ENCODE results near the gene CAPNS2. TPM values are rescaled to one million over a fixed set of nuclear protein-coding genes. Genes with fewer than 3 reads are reported as not detected.

Gene CAPNS2
- total RNA-seq, 1 experiment from 2014 or later, result not detected

DNA sequence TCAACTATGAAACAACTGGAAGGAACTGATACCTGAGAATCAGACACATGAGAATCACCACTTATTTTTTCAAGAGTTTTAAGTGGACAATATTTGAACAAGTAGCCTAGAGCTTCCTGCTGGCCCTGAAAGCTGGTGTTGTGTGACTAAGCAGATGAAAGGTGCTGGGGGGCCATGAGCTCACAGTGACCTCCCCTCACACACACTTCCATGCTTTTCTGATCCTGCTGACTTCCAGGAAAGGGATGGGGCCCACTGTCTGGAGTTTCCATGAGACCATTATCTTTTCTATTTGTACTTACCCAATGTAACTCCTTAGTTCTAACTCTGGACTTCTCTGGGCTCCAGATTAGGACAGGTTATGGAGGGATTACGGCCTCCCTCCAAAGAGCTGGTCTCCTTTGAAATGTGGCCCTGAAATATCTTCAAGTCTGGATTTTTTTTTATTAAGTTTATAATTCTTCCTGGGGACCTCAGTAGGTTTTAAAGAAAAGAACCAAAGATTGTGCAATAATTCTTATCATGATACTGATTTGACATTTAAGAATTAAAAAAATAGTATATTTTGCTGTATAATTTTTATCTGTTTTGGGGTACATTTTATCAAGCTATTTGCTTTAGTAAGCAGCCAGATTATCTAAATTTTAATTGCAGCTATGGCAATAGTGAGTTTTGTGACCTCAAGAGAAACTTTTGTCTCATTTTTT is 4.9 kb downstream of the CAPNS2 start:
- Histone ChIP-seq H2BK12ac (ENCODE audit: insufficient read length, low read depth, low read length) (no peak overlapping the region), H3K56ac (ENCODE audit: insufficient read length, low read depth, low read length) (no peak overlapping the region), H3K9me3 (ENCODE audit: control insufficient read depth, low read depth, low read length) (no peaks in the 10 kb centered on the region), H3K27ac (ENCODE audit: insufficient read length, low read depth, low read length) (no peak overlapping the region), H4K8ac (replicated peaks; ENCODE audit: insufficient read length, low read depth, low read length) (no peak overlapping the region), H2BK15ac (ENCODE audit: low read depth, low read length) (no peak overlapping the region), H3K23ac (ENCODE audit: insufficient read length, low read depth, low read length) (no peak overlapping the region), H3K79me2 (ENCODE audit: insufficient read depth, low read length) (no peaks in the 10 kb centered on the region), H3K23me2 (ENCODE audit: insufficient read length, low read depth, low read length, poor library complexity, severe bottlenecking) (no peaks in the 10 kb centered on the region), H4K5ac (ENCODE audit: insufficient read length, low read depth, low read length) (no peak overlapping the region), H2AK5ac (ENCODE audit: insufficient read length, low read length) (no peak overlapping the region), H2AFZ (ENCODE audit: low read length) (no peak overlapping the region), H3K4me2 (ENCODE audit: insufficient read depth, insufficient read length, low read length) (no peak overlapping the region), H2BK5ac (ENCODE audit: insufficient read length, low read length) (no peak overlapping the region), H2BK20ac (ENCODE audit: low read depth, low read length, poor library complexity, severe bottlenecking) (no peak overlapping the region), H4K91ac (ENCODE audit: insufficient read length, low read depth, low read length) (no peak overlapping the region), H2BK120ac (ENCODE audit: low read depth, low read length, poor library complexity, severe bottlenecking) (no peak overlapping the region), H3K14ac (ENCODE audit: insufficient read depth, low read length) (no peak overlapping the region), H4K20me1 (ENCODE audit: control insufficient read depth, insufficient read depth, insufficient read length) (no peaks in the 10 kb centered on the region), H3K27me3 (ENCODE audit: insufficient read depth, low read length) (no peaks in the 10 kb centered on the region), H3K4me1 (ENCODE audit: insufficient read depth, low read length) (no peaks in the 10 kb centered on the region), H3K9ac (ENCODE audit: extremely low read depth, insufficient read length, low read length) (no peak overlapping the region), H3T11ph (ENCODE audit: low read length) (no peak overlapping the region), H3K4ac (ENCODE audit: low read depth, low read length) (no peak overlapping the region), H3K18ac (ENCODE audit: insufficient read length, low read depth, low read length) (no peak overlapping the region), H3K79me1 (ENCODE audit: insufficient read depth, low read depth, low read length, poor library complexity, severe bottlenecking) (no peaks in the 10 kb centered on the region)
- DNase-seq, result no peak
- H3K27ac Mint-ChIP-seq, result no peak overlapping the region
- no peaks in the 10 kb centered on the region for H3K36me3 Mint-ChIP-seq (ENCODE audit: insufficient read depth in 1 of 3, low read depth in 3 of 3)
- no peak overlapping the region for H3K4me3 Mint-ChIP-seq
- H3K27me3 Mint-ChIP-seq (ENCODE audit: low read depth), result no peaks in the 10 kb centered on the region
- no peaks in the 10 kb centered on the region for H3K9me3 Mint-ChIP-seq
- TF ChIP-seq, protein P1, sequence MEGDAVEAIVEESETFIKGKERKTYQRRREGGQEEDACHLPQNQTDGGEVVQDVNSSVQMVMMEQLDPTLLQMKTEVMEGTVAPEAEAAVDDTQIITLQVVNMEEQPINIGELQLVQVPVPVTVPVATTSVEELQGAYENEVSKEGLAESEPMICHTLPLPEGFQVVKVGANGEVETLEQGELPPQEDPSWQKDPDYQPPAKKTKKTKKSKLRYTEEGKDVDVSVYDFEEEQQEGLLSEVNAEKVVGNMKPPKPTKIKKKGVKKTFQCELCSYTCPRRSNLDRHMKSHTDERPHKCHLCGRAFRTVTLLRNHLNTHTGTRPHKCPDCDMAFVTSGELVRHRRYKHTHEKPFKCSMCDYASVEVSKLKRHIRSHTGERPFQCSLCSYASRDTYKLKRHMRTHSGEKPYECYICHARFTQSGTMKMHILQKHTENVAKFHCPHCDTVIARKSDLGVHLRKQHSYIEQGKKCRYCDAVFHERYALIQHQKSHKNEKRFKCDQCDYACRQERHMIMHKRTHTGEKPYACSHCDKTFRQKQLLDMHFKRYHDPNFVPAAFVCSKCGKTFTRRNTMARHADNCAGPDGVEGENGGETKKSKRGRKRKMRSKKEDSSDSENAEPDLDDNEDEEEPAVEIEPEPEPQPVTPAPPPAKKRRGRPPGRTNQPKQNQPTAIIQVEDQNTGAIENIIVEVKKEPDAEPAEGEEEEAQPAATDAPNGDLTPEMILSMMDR (conservative IDR thresholded peaks at IDR 0.05), result no peak
- no peaks in the 10 kb centered on the region for H3K4me1 Mint-ChIP-seq
- no CpG with 5 or more reads among the region's 1 CpG for WGBS (ENCODE audit: extremely low coverage, insufficient read length, low lambda C conversion rate)

All from H9 (cell line).